Suprapubic skin (tissue), 4 donors: ENCODE data around the gene MTR. TPM values are rescaled to one million over a fixed set of nuclear protein-coding genes. Genes with fewer than 3 reads are reported as not detected.

Experiments used
- DNase-seq, 2 donors: peaks; one replicate each; pipeline ENCODE4 v3.0.0-alpha.2; 2019; ENCODE audit warnings: low spot score in 2 of 2
- H3K27ac ChIP-seq: fragments of 200-600 bp; sonication (generic); one replicate; pipeline ENCODE4 v1.5.1; 2019
- H3K27me3 ChIP-seq: fragments of 200-600 bp; sonication (generic); one replicate; pipeline ENCODE4 v1.5.1; 2019
- H3K36me3 ChIP-seq: fragments of 200-600 bp; sonication (generic); one replicate; pipeline ENCODE4 v1.5.1; 2019
- H3K4me1 ChIP-seq: fragments of 200-600 bp; sonication (generic); one replicate; pipeline ENCODE4 v1.5.1; 2019
- H3K4me3 ChIP-seq: fragments of 200-600 bp; sonication (generic); one replicate; pipeline ENCODE4 v1.5.1; 2019; ENCODE audit warnings: mild to moderate bottlenecking
- H3K9me3 ChIP-seq: fragments of 200-600 bp; sonication (generic); one replicate; pipeline ENCODE4 v1.5.1; 2019
- CTCF ChIP-seq, 2 donors: fragments of 200-600 bp in 1 of 2; fragments of 450-650 bp in 1 of 2; sonication (generic) in 1 of 2; IDR thresholded peaks; one replicate each; pipeline ENCODE4 v1.5.1; 2016 to 2019; ENCODE audit warnings: antibody characterized with exemption in 2 of 2, mild to moderate bottlenecking in 1 of 2, moderate library complexity in 1 of 2
- EP300 ChIP-seq: sonication (generic); formaldehyde crosslinking; IDR thresholded peaks from one replicate; pipeline ENCODE4 v1.6.1; 2017; ENCODE audit warnings: antibody characterized with exemption
- POLR2A ChIP-seq, 2 donors: fragments of 450-650 bp; IDR thresholded peaks; one replicate each; pipeline ENCODE4 v1.6.1; 2017; ENCODE audit warnings: antibody characterized with exemption in 2 of 2, mild to moderate bottlenecking in 2 of 2, moderate library complexity in 2 of 2
- POLR2AphosphoS5 ChIP-seq, 3 donors: sonication (generic); formaldehyde crosslinking; IDR thresholded peaks; one replicate each; pipeline ENCODE4 v1.6.1; 2017; ENCODE audit warnings: antibody characterized with exemption in 3 of 3
- whole genome bisulfite sequencing: methylation state at CpG from one replicate; pipeline ENCODE4 v1.1.5; 2018; 5-methylcytosine and 5-hydroxymethylcytosine counted together
- total RNA-seq, 4 donors: library from RNA; depleted of rRNA; stranded (reverse); fragments of >200 nt; gene quantifications; one replicate each; pipeline ENCODE4 v1.1.0, GENCODE V29; 2016

MTR gene
- total RNA-seq, 4 donors from 2014 or later: 17.7 to 77.7 (median 27.3) TPM

GRCh38 chr1:236835491-236835890, 40.4 kb downstream of the MTR start:
- no peaks in the 10 kb centered on the region for H3K9me3 ChIP-seq
- H3K4me3 ChIP-seq: no peak overlapping the region
- H3K36me3 ChIP-seq: peaks cover 99% of the 10 kb centered on the region
- WGBS: 90% methylated on average over 4 of the region's 4 CpGs
- H3K27me3 ChIP-seq: no peaks in the 10 kb centered on the region
- DNase-seq: no peak
- H3K27ac ChIP-seq: no peak overlapping the region
- no peaks in the 10 kb centered on the region for H3K4me1 ChIP-seq
- no peak for TF ChIP-seq POLR2AphosphoS5 (IDR thresholded peaks at IDR 0.05)
- no peak for TF ChIP-seq EP300
- no peak for TF ChIP-seq CTCF (IDR thresholded peaks at IDR 0.05)

- TF ChIP-seq EP300 (no peak), CTCF (IDR thresholded peaks at IDR 0.05) (no peak), POLR2A (IDR thresholded peaks at IDR 0.05) (no peak), POLR2AphosphoS5 (IDR thresholded peaks at IDR 0.05) (no peak)
- Histone ChIP-seq H3K36me3 (peaks cover 99% of the 10 kb centered on the region), H3K27me3 (no peaks in the 10 kb centered on the region), H3K27ac (no peak overlapping the region), H3K4me1 (no peaks in the 10 kb centered on the region), H3K4me3 (no peak overlapping the region), H3K9me3 (no peaks in the 10 kb centered on the region)
- no peak for DNase-seq
- WGBS: 73% methylated on average over 5 of the region's 5 CpGs
Observed at GRCh38 chr1:236836157-236836556, 41.1 kb downstream of the MTR start.

GRCh38 chr1:236837115-236837514, 42.0 kb downstream of the MTR start:
- WGBS: 92% methylated on average over 4 of the region's 4 CpGs
- no peak overlapping the region for H3K4me3 ChIP-seq
- H3K4me1 ChIP-seq: no peaks in the 10 kb centered on the region
- TF ChIP-seq POLR2A (IDR thresholded peaks at IDR 0.05) (no peak), EP300 (no peak), POLR2AphosphoS5 (IDR thresholded peaks at IDR 0.05) (no peak), CTCF (IDR thresholded peaks at IDR 0.05) (no peak)
- H3K9me3 ChIP-seq: no peaks in the 10 kb centered on the region
- H3K27me3 ChIP-seq: no peaks in the 10 kb centered on the region
- no peak overlapping the region for H3K27ac ChIP-seq
- peaks cover 95% of the 10 kb centered on the region for H3K36me3 ChIP-seq
- no peak for DNase-seq

- Histone ChIP-seq H3K36me3 (peaks cover 87% of the 10 kb centered on the region), H3K4me1 (no peaks in the 10 kb centered on the region), H3K4me3 (no peak overlapping the region), H3K27me3 (no peaks in the 10 kb centered on the region), H3K27ac (no peak overlapping the region), H3K9me3 (no peaks in the 10 kb centered on the region)
- TF ChIP-seq POLR2A (IDR thresholded peaks at IDR 0.05): no peak
- 92% methylated on average over 2 of the region's 2 CpGs for WGBS
- DNase-seq: no peak
Observed at GRCh38 chr1:236837897-236838296, 42.8 kb downstream of the MTR start.

GRCh38 chr1:236841341-236841740, 46.2 kb downstream of the MTR start:
- TF ChIP-seq POLR2AphosphoS5 (IDR thresholded peaks at IDR 0.05) (no peak), POLR2A (IDR thresholded peaks at IDR 0.05) (no peak), CTCF (IDR thresholded peaks at IDR 0.05) (no peak), EP300 (no peak)
- H3K27me3 ChIP-seq: no peaks in the 10 kb centered on the region
- H3K9me3 ChIP-seq: no peaks in the 10 kb centered on the region
- DNase-seq: no peak
- no peak overlapping the region for H3K4me3 ChIP-seq
- peaks cover 5% of the 10 kb centered on the region for H3K4me1 ChIP-seq
- H3K27ac ChIP-seq: no peak overlapping the region
- 96% methylated on average over 2 of the region's 2 CpGs for WGBS
- H3K36me3 ChIP-seq: peaks cover 54% of the 10 kb centered on the region
